ENCODE data around the gene PRELID2. TPM values are rescaled to one million over a fixed set of nuclear protein-coding genes. Genes with fewer than 3 reads are reported as not detected.

PRELID2 gene
- total RNA-seq, 1 donor: 1.7 TPM

DNA sequence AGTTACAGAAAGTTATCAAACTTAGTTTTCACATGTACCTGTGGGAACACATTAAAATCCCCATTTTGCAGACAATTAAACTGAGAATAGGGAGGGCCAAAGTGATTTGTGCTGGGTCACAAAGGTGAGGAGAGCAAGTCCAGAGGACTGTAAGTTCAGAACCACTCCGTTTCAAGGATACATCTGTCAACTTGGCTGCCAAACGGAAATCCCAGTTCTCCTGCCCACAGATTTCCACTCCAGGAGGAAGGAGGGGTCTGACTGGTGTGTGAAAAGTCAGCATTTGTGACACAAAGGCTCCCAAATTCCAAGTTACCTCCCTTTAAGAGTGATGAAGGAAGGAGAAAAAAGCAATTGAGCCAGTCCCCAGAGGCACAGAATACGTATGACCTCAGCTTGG lies 42.3 kb downstream of the PRELID2 start:
- Histone ChIP-seq H3K27me3 (ENCODE audit: insufficient read depth, low read length) (no peaks in the 10 kb centered on the region), H3K4me1 (ENCODE audit: insufficient read depth, low read length) (no peaks in the 10 kb centered on the region), H3K9me3 (ENCODE audit: low read depth, low read length) (no peaks in the 10 kb centered on the region), H3K4me3 (ENCODE audit: low read length) (no peak overlapping the region)

DNA sequence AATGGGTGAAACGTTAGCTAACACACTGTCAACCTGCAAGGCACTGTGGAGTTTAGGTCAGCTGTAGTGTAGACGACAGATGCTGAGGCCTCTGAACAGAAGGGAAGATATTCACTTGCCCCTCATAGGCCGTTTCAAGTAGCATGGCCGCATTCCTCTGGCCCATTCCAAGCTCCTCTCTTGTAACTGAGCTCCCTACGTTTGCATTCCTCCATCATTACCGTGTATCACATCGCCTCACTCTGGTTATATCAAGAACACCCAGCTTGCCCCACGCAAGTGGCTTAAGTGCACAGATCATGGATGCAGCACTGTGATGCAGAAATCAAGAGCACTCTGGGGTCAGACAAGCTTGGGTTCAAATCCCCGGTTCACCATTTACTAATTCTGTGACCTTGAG lies 43.3 kb downstream of the PRELID2 start:
- Histone ChIP-seq H3K27me3 (ENCODE audit: insufficient read depth, low read length) (no peaks in the 10 kb centered on the region), H3K4me3 (ENCODE audit: low read length) (no peak overlapping the region), H3K4me1 (ENCODE audit: insufficient read depth, low read length) (no peaks in the 10 kb centered on the region), H3K9me3 (ENCODE audit: low read depth, low read length) (no peaks in the 10 kb centered on the region)

DNA sequence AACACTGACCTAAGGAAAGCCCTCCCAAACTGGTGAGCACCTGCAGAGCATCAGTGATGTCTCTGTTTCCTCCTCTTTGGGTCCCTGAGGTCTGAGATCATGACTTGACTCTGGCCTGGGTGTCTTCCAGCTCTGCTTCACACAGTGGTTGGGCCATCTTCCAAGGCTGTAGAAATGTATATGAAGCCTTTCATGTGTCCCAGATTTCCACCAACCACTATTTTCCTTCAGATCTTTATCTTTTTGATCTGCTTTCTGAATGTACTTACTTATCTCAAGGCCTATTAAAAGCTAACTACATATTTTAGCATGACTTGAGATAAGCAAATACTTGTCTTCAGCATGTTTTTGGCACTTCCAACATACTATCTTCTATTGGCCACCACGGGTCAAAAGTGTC lies 47.1 kb downstream of the PRELID2 start:
- no peak overlapping the region for H3K4me3 ChIP-seq (ENCODE audit: low read length)
- H3K9me3 ChIP-seq (ENCODE audit: low read depth, low read length): no peaks in the 10 kb centered on the region
- H3K27me3 ChIP-seq (ENCODE audit: insufficient read depth, low read length): no peaks in the 10 kb centered on the region
- H3K4me1 ChIP-seq (ENCODE audit: insufficient read depth, low read length): no peaks in the 10 kb centered on the region

DNA sequence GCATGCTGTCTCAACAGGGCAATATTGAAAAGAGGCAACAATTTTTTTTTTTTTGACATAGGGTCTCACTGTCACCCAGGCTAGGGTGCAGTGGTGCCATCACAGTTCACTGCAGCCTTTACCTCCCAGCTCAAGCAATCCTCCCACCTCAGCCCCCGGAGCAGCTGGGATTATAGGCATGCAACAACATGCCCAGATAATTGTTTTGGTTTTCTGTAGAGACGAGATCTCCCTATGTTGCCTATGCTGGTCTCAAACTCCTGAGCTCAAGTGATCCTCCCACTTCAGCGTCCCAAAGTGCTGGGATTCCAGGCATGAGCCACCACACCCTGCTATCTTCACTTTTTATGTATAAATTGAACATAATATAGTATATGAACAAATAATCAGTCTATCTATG lies 47.6 kb downstream of the PRELID2 start:
- H3K9me3 ChIP-seq (ENCODE audit: low read depth, low read length): no peaks in the 10 kb centered on the region
- no peaks in the 10 kb centered on the region for H3K4me1 ChIP-seq (ENCODE audit: insufficient read depth, low read length)
- no peak overlapping the region for H3K4me3 ChIP-seq (ENCODE audit: low read length)
- H3K27me3 ChIP-seq (ENCODE audit: insufficient read depth, low read length): no peaks in the 10 kb centered on the region

DNA sequence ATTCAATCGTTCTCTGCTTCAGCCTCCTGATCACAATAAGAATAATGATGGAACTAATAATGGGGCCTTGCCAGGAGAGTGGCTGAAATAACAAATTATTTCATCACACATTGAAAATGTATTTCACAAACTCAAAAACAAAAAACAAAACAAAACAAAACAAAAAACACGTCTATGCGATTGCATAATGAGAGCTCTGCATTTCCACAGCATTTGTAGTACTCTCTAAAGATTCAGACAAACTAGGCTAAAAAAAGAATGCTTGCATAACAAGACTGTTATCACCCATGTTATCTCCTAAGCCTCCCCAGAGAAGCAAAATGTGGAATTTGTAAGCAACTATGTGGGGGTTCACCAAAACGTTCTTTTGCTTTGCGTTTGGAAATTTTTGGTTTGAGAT lies 48.1 kb downstream of the PRELID2 start:
- Histone ChIP-seq H3K4me3 (ENCODE audit: low read length) (no peak overlapping the region), H3K9me3 (ENCODE audit: low read depth, low read length) (no peaks in the 10 kb centered on the region), H3K4me1 (ENCODE audit: insufficient read depth, low read length) (no peaks in the 10 kb centered on the region), H3K27me3 (ENCODE audit: insufficient read depth, low read length) (no peaks in the 10 kb centered on the region)

DNA sequence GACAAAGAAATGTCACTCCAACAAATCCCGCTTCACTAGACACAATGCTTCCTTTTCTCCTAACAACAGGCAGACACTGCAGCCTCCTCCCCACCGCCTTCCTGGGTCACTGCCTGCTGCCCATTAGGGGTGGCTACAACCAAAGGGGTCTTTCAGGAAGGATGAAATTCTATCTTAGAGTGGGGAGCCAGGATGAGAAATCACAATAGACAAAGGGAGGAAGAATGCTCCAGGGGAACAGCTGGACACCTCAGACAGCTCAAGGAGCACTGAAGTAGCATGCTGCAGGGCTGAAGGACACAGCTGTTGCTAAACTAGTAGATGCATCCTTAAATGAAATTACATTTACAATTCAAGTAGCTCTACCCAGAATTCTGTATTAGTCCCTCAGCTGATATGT lies 54.2 kb downstream of the PRELID2 start:
- Histone ChIP-seq H3K4me3 (ENCODE audit: low read length) (no peak overlapping the region), H3K9me3 (ENCODE audit: low read depth, low read length) (no peaks in the 10 kb centered on the region)

DNA sequence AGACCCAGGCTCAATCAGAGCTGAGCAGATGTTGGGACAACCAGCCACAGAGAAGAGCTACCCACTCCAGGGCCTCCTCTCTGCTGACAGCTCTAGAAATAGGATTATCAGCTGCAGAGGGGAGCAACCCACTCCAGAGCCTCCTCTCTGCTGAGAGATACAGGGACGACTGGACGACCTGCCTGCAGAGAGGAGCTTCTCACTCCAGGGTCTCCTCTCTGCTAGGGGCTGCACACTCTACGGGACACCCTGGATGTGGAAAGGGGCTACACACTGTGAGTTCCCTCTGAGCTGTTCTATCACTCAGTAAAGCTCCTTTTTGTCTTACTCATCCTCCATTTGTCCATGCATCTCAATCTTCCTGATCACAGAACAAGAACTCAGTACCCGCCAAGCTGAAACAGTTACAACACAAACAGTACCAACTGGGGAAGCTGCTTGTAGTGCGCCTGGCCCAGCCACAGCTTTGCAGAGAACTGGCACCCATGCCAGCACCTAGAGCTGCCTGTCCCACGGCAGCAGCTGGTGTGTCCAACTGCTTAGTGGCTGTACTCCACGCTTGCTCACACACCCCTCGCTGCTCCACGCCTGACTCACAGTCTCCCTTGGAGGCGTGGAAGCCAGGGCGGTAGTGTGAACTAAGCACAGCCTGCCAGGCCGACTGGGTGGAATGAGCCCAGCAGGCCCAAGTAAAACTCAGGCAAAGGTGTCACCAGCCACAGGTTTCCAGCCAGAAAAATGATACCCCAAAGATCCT lies 56.8 kb downstream of the PRELID2 start:
- Histone ChIP-seq H3K9me3 (ENCODE audit: low read depth, low read length) (no peaks in the 10 kb centered on the region), H3K4me1 (ENCODE audit: insufficient read depth, low read length) (no peaks in the 10 kb centered on the region), H3K27me3 (ENCODE audit: insufficient read depth, low read length) (no peaks in the 10 kb centered on the region), H3K4me3 (ENCODE audit: low read length) (no peak overlapping the region)

More for the DNA sequence above, 54.2 kb downstream of the PRELID2 start:
- Histone ChIP-seq H3K4me1 (ENCODE audit: insufficient read depth, low read length) (no peaks in the 10 kb centered on the region), H3K27me3 (ENCODE audit: insufficient read depth, low read length) (no peaks in the 10 kb centered on the region)

DNA sequence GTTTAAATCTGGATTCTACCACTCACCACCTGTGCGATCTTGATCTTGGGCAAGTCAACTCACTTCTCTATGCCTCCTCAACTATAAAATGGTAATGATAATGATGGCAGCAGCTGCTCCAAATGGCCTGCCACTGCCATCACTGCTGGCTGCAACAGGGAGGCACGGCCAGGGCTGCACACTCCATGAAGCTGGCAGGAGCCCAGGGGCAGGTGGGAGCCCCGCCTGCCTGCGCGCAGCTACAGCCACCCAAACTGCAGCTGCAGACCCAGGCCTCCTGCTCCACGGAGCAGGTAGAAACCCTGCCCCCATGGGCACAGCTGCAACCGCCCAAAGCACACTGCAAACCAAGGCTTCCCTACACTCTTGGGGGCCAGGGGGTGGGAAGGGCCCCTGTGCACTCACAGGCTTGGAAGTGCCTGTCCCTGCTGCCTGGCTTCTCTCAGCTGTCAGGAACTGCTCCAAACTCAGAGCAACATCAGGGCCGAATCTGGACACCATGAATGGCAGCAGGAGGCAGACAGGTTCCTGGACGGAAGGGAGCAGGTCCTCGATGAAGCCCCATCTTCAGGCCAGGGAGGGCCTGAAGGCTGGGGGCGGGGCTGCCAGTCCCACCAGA lies 57.6 kb downstream of the PRELID2 start:
- Histone ChIP-seq H3K4me3 (ENCODE audit: low read length) (no peak overlapping the region), H3K27me3 (ENCODE audit: insufficient read depth, low read length) (no peaks in the 10 kb centered on the region), H3K9me3 (ENCODE audit: low read depth, low read length) (no peaks in the 10 kb centered on the region), H3K4me1 (ENCODE audit: insufficient read depth, low read length) (no peaks in the 10 kb centered on the region)

DNA sequence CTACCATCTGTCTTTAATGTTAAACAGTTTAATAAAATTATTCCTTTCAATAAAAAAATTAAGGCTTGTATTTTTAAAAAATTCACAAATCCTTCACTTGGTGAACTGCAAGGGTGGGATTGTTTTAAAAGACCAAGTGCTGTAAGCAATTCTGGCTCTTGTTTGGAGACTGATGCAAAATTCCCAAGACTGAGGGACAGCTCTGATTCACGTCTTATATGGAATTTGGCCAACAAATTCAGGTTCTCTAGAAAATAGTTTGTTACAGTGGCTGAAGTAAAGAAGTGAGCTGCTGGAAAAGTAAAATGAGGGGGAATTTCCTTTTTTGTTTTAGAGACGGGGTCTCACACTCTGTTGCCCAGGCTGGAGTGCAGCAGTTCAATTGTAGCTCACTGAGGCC lies 58.3 kb downstream of the PRELID2 start:
- Histone ChIP-seq H3K9me3 (ENCODE audit: low read depth, low read length) (no peaks in the 10 kb centered on the region), H3K4me3 (ENCODE audit: low read length) (no peak overlapping the region), H3K4me1 (ENCODE audit: insufficient read depth, low read length) (no peaks in the 10 kb centered on the region), H3K27me3 (ENCODE audit: insufficient read depth, low read length) (no peaks in the 10 kb centered on the region)

DNA sequence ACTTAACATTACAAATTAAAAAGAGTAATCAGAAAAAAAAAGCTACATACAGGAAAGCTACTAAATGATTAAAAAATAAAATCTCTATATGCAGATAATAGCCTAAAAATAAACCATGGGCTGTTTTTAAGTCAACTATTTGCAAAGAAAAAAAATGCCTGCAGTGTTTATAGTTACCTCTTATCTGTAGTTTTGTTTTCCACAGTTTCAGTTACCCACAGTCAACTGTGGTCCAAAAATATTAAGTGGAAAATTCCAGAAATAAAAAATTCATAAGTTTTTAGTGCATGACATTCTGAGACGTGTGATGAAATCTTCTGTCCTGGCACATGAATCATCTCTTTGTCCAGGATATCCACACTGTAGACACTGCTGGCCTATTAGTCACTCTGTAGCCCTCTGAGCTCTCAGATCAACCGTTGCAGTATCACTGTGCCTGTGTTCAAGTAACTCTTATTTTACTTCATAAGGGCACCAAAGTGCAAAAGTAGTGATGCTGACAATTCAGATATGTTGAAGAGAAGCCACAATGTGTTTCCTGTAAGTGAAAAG lies 59.2 kb downstream of the PRELID2 start:
- H3K9me3 ChIP-seq (ENCODE audit: low read depth, low read length): no peaks in the 10 kb centered on the region
- H3K27me3 ChIP-seq (ENCODE audit: insufficient read depth, low read length): no peaks in the 10 kb centered on the region
- no peaks in the 10 kb centered on the region for H3K4me1 ChIP-seq (ENCODE audit: insufficient read depth, low read length)
- H3K4me3 ChIP-seq (ENCODE audit: low read length): no peak overlapping the region

DNA sequence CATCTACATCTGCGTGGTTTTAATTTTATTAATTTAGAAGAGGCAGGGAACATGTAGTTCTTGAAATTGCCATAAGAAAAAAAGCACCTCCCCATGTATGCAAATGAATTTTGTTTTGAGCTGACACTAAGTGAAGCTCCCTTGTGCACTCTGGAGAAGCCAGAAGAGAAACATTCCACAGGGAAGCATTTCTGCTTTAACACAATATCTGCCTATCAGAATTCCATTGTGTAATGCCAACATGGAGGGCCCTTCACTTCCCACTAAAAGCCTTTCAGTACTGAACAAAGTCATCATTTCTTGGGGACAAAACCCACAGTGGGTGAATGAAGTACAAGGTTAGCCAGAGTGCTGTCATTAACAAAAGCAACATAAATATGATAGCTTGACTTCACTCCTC lies 59.7 kb downstream of the PRELID2 start:
- Histone ChIP-seq H3K9me3 (ENCODE audit: low read depth, low read length) (no peaks in the 10 kb centered on the region), H3K4me1 (ENCODE audit: insufficient read depth, low read length) (no peaks in the 10 kb centered on the region)

DNA sequence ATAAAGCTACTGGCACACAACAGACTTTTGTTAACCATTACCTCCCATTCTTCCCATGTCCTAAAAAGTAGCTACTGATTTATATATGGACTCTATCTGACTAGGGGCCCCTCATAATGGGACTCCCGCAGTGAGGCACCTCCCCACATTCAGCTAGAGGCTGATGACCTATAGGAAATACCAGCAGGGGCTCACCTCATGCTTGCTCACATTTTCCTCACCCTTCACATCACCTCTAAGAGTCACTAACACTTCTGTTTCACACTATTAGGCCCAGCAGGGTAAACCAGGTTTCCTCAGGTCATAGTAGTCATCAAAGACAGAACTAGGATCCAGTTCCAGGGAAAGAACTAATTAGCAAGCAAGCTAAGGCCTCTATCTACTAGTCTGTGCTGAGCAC lies 60.7 kb downstream of the PRELID2 start:
- H3K27me3 ChIP-seq (ENCODE audit: insufficient read depth, low read length): no peaks in the 10 kb centered on the region
- H3K9me3 ChIP-seq (ENCODE audit: low read depth, low read length): no peaks in the 10 kb centered on the region
- H3K4me3 ChIP-seq (ENCODE audit: low read length): no peak overlapping the region
- no peaks in the 10 kb centered on the region for H3K4me1 ChIP-seq (ENCODE audit: insufficient read depth, low read length)

More for the DNA sequence above, 59.7 kb downstream of the PRELID2 start:
- Histone ChIP-seq H3K27me3 (ENCODE audit: insufficient read depth, low read length) (no peaks in the 10 kb centered on the region), H3K4me3 (ENCODE audit: low read length) (no peak overlapping the region)

DNA sequence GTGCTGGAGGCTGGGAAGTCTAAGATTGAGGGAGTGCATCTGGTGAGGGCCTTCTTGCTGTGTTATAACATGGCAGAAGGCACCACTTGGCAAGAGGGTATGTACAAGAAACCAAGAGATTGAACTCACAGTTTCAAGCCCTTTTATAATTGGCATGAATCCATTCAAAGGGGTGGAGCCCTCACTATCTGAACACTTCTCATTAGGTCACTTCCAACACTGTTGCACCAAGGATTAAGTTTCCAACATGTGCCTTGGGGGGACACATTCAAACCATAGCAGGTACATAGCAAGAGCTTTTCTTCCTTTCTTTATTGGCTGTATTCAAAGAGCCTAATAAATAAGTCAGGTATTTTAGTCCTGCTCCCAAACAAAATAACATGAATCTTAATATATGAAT lies 62.7 kb downstream of the PRELID2 start:
- H3K4me1 ChIP-seq (ENCODE audit: insufficient read depth, low read length): no peaks in the 10 kb centered on the region
- no peaks in the 10 kb centered on the region for H3K27me3 ChIP-seq (ENCODE audit: insufficient read depth, low read length)
- H3K9me3 ChIP-seq (ENCODE audit: low read depth, low read length): no peaks in the 10 kb centered on the region
- H3K4me3 ChIP-seq (ENCODE audit: low read length): no peak overlapping the region

DNA sequence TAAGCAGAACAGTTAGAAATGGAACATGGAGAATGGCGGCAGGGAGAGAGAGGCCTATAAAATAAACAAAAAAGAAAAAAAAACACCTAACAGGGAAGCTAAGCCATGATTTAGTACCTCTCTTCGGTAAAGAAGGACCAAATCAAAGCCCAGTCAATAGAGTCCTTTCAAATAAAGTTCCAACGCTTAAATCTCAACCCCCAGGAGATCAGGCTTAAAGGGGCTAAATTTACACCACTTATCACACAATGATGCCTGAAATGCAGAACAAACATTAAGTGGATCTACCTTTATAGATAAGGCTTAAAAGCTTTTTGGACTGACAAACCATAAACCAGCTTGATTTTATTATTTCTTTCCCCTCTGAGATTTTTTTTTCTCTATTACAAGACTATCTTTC lies 66.3 kb downstream of the PRELID2 start:
- H3K27me3 ChIP-seq (ENCODE audit: insufficient read depth, low read length): no peaks in the 10 kb centered on the region
- H3K9me3 ChIP-seq (ENCODE audit: low read depth, low read length): no peaks in the 10 kb centered on the region
- no peaks in the 10 kb centered on the region for H3K4me1 ChIP-seq (ENCODE audit: insufficient read depth, low read length)
- H3K4me3 ChIP-seq (ENCODE audit: low read length): no peak overlapping the region

DNA sequence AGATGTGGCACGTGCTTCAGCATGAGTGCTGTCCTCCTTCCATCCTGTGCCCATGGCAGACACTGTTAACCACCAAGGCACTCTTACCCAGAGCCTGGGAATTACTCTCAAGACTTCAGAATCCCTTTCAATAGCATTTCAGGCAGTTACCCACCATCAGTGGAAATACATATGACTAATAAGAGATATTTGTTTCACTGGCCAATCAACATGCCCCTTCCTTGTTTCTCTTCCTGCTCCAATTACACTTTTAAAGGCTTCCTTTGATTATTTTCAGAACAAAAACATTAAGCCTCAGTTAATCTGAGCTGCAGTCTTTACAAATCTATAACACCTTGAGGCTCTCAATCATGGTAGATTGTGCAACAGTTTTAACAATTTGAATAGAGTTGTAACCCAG lies 70.8 kb downstream of the PRELID2 start:
- no peaks in the 10 kb centered on the region for H3K27me3 ChIP-seq (ENCODE audit: insufficient read depth, low read length)
- no peaks in the 10 kb centered on the region for H3K4me1 ChIP-seq (ENCODE audit: insufficient read depth, low read length)
- no peak overlapping the region for H3K4me3 ChIP-seq (ENCODE audit: low read length)
- no peaks in the 10 kb centered on the region for H3K9me3 ChIP-seq (ENCODE audit: low read depth, low read length)

DNA sequence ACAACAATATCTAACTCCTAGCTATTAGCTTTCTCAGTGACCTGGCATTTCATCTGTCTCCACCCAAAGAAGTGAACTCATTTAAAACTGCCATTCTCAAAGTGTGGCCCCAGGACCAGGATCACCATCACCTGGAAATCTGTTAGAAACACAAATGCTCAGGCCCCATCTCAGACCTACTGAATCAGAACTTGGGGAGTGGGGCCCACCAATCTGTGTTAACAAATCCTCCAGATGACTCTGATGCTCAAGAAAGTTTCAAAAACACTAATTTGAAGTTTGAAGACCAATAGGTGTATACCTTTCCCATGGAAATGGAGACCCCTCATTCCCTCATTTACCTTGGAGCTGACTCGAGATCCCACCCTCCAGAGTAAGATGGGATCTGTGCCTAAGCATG lies 72.3 kb downstream of the PRELID2 start:
- no peaks in the 10 kb centered on the region for H3K27me3 ChIP-seq (ENCODE audit: insufficient read depth, low read length)
- no peaks in the 10 kb centered on the region for H3K9me3 ChIP-seq (ENCODE audit: low read depth, low read length)
- H3K4me3 ChIP-seq (ENCODE audit: low read length): no peak overlapping the region
- no peaks in the 10 kb centered on the region for H3K4me1 ChIP-seq (ENCODE audit: insufficient read depth, low read length)

Data from mononuclear cell (primary cell).